Neural cell (in vitro differentiated cells): Measurements from ENCODE around the gene C20orf141. TPM values are rescaled to one million over a fixed set of nuclear protein-coding genes. Genes with fewer than 3 reads are reported as not detected.

Source experiments
- H2AFZ ChIP-seq: fragments of 200-600, 300-800 bp; sonication (generic), shearing (Covaris generic); 2 replicates; pipeline ENCODE4 v1.6.0; 2014; ENCODE audit warnings: low read depth, mild to moderate bottlenecking, antibody characterized with exemption, low read length, moderate library complexity
- H3F3A ChIP-seq: fragments of 200-600 bp; shearing (Covaris generic); 2 replicates; pipeline ENCODE4 v1.6.1; 2016; ENCODE audit warnings: mild to moderate bottlenecking, moderate library complexity, mixed read lengths, antibody characterized with exemption, low read length; ENCODE audit not compliant: insufficient read depth, poor library complexity, severe bottlenecking
- H3K27ac ChIP-seq: fragments of 200-600, 300-800 bp; sonication (generic), shearing (Covaris generic); 2 replicates; pipeline ENCODE4 v1.5.1; 2014; ENCODE audit warnings: mild to moderate bottlenecking, low read length, moderate library complexity
- H3K27me3 ChIP-seq: fragments of 300-800, 200-600 bp; sonication (generic), shearing (Covaris generic); 2 replicates; pipeline ENCODE4 v1.6.0; 2014; ENCODE audit warnings: mild to moderate bottlenecking, low read depth, low read length, moderate library complexity; ENCODE audit not compliant: insufficient read depth
- H3K36me3 ChIP-seq: fragments of 300-800, 200-600 bp; sonication (generic), shearing (Covaris generic); 2 replicates; pipeline ENCODE4 v1.5.1; 2014; ENCODE audit warnings: mild to moderate bottlenecking, antibody characterized with exemption, low read length, moderate library complexity; ENCODE audit not compliant: insufficient read depth
- H3K4me2 ChIP-seq: fragments of 300-800, 200-600 bp; sonication (generic), shearing (Covaris generic); 2 replicates; pipeline ENCODE4 v1.6.0; 2014; ENCODE audit warnings: mild to moderate bottlenecking, low read length
- H3K4me3 ChIP-seq: fragments of 300-800, 200-600 bp; sonication (generic), shearing (Covaris generic); 2 replicates; pipeline ENCODE4 v1.5.1; 2014; ENCODE audit warnings: mild to moderate bottlenecking, low read length, moderate library complexity
- H3K79me2 ChIP-seq: fragments of 200-600 bp; shearing (Covaris generic); replicated peaks from 2 replicates; pipeline ENCODE4 v1.6.0; 2014; ENCODE audit warnings: mild to moderate bottlenecking, low read length, moderate library complexity; ENCODE audit not compliant: insufficient read depth
- H3K9ac ChIP-seq: fragments of 300-800, 200-600 bp; sonication (generic), shearing (Covaris generic); 2 replicates; pipeline ENCODE4 v1.6.1; 2016; ENCODE audit warnings: mild to moderate bottlenecking, low read length, mixed read lengths
- H3K9me2 ChIP-seq: fragments of 200-600 bp; shearing (Covaris generic); 2 replicates; pipeline ENCODE4 v1.6.1; 2016; ENCODE audit warnings: mild to moderate bottlenecking, low read length, mixed read lengths; ENCODE audit not compliant: insufficient read depth
- H3K9me3 ChIP-seq: fragments of 200-600, 300-800 bp; sonication (generic), shearing (Covaris generic); 2 replicates; pipeline ENCODE4 v1.6.1; 2016; ENCODE audit warnings: mild to moderate bottlenecking, mixed run types, low read length, moderate library complexity, mixed read lengths
- H4K20me1 ChIP-seq: fragments of 200-600 bp; shearing (Covaris generic); 2 replicates; pipeline ENCODE4 v1.6.1; 2016; ENCODE audit warnings: mild to moderate bottlenecking, mixed run types; ENCODE audit not compliant: insufficient read depth
- CTCF ChIP-seq: fragments of 450-650 bp; IDR thresholded peaks from 2 replicates; pipeline ENCODE4 v1.5.1; 2014; ENCODE audit warnings: antibody characterized with exemption, mild to moderate bottlenecking, moderate library complexity; ENCODE audit not compliant: poor library complexity, severe bottlenecking
- EP300 ChIP-seq: fragments of 450-650 bp; conservative IDR thresholded peaks from 2 replicates; pipeline ENCODE4 v1.6.1; 2014; ENCODE audit warnings: antibody characterized with exemption, mild to moderate bottlenecking, moderate library complexity; ENCODE audit not compliant: poor library complexity, severe bottlenecking
- EZH2 ChIP-seq: fragments of 200-600, 300-800 bp; shearing (Covaris generic), sonication (generic); IDR thresholded peaks from 2 replicates; pipeline ENCODE4 v1.6.1; 2014; ENCODE audit warnings: antibody characterized with exemption, low read length, borderline replicate concordance, mild to moderate bottlenecking; ENCODE audit not compliant: insufficient read depth, poor library complexity, severe bottlenecking
- MXI1 ChIP-seq: fragments of 450-650 bp; conservative IDR thresholded peaks from 2 replicates; pipeline ENCODE4 v1.6.1; 2014; ENCODE audit warnings: antibody characterized with exemption, mild to moderate bottlenecking; ENCODE audit not compliant: poor library complexity, severe bottlenecking
- POLR2AphosphoS5 ChIP-seq: IDR thresholded peaks from 2 replicates; pipeline ENCODE4 v1.6.1; 2012
- RAD21 ChIP-seq: fragments of 450-650 bp; conservative IDR thresholded peaks from 2 replicates; pipeline ENCODE4 v1.6.1; 2014; ENCODE audit warnings: antibody characterized with exemption, mild to moderate bottlenecking, moderate library complexity
- REST ChIP-seq: IDR thresholded peaks from 2 replicates; pipeline ENCODE4 v1.6.1; 2012; ENCODE audit warnings: borderline replicate concordance
- SMC3 ChIP-seq: fragments of 450-650 bp; conservative IDR thresholded peaks from 2 replicates; pipeline ENCODE4 v1.6.1; 2014; ENCODE audit warnings: antibody characterized with exemption, mild to moderate bottlenecking, moderate library complexity; ENCODE audit not compliant: poor library complexity
- TAF1 ChIP-seq: IDR thresholded peaks from 2 replicates; pipeline ENCODE4 v1.6.1; 2012; ENCODE audit warnings: low read depth
- polyA plus RNA-seq: library from polyadenylated mRNA; depleted of rRNA; stranded (reverse); fragments of >200 nt; gene quantifications from 2 replicates; pipeline ENCODE4 v1.2.3, GENCODE V29; 2014

Gene C20orf141
- polyA plus RNA-seq, 1 donor from 2014 or later = not detected

GRCh38 chr20:2783908-2784566 is 30.8 kb upstream of the C20orf141 start:
- Histone ChIP-seq H3K4me3 (no peak overlapping the region), H3K27ac (no peak overlapping the region), H2AFZ (no peak overlapping the region), H3K9me3 (no peaks in the 10 kb centered on the region), H3K9me2 (no peaks in the 10 kb centered on the region), H4K20me1 (no peaks in the 10 kb centered on the region), H3K36me3 (no peaks in the 10 kb centered on the region), H3K9ac (no peak overlapping the region), H3F3A (no peaks in the 10 kb centered on the region), H3K27me3 (no peaks in the 10 kb centered on the region), H3K4me2 (no peak overlapping the region), H3K79me2 (no peaks in the 10 kb centered on the region)
- no peak for TF ChIP-seq MXI1
- no peak for TF ChIP-seq CTCF
- TF ChIP-seq REST = no peak
- no peak for TF ChIP-seq EZH2
- TF ChIP-seq EP300 = no peak

DNA sequence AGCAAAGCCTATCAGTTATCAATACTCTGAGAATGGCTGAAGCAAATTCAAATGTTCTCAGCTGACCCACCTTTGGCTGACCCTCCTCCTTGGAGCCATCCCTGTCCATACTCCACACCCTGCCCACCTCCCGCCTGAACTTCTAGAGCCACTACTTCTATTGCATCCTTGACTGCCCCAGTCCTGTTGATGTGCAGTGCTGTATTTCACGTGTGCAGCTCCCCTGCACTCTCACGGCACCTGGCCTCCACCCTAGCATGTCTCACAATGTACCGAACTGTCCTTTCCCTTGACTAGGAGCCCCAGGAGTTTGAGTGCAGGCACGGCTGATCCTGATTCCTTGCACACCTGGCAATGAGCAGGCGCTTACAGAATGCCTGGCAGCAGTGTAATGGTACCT is 21.3 kb upstream of the C20orf141 start:
- Histone ChIP-seq H3K9ac (no peak overlapping the region), H2AFZ (no peak overlapping the region), H3F3A (no peaks in the 10 kb centered on the region), H3K9me3 (no peaks in the 10 kb centered on the region), H3K9me2 (no peaks in the 10 kb centered on the region), H3K79me2 (no peaks in the 10 kb centered on the region), H3K4me3 (no peak overlapping the region), H3K27me3 (no peaks in the 10 kb centered on the region), H3K4me2 (no peak overlapping the region), H3K36me3 (no peaks in the 10 kb centered on the region), H4K20me1 (no peaks in the 10 kb centered on the region), H3K27ac (no peak overlapping the region)
- TF ChIP-seq EZH2 = no peak
- TF ChIP-seq POLR2AphosphoS5 = no peak
- TF ChIP-seq TAF1 = no peak
- no peak for TF ChIP-seq CTCF
- TF ChIP-seq RAD21 = no peak
- no peak for TF ChIP-seq EP300
- no peak for TF ChIP-seq REST
- TF ChIP-seq SMC3 = no peak
- TF ChIP-seq MXI1 = no peak
